Fibroblast of mammary gland (primary cell): Measurements from ENCODE around the gene CACNA1H.
A peak's percentile ranks its signal among the peaks of the same experiment; 100 is the strongest.

ENCODE experiments used
- DNase-seq: peaks from one replicate; pipeline ENCODE4 v3.0.0-alpha.2; 2010; ENCODE audit warnings: low read depth
- H3K4me3 ChIP-seq: 2 replicates; pipeline ENCODE4 v1.5.1; 2011; ENCODE audit warnings: low read depth, mild to moderate bottlenecking, low read length, moderate library complexity; ENCODE audit not compliant: control insufficient read depth
- TF ChIP-seq, protein P1 (sequence below): conservative IDR thresholded peaks from 2 replicates; pipeline ENCODE4 v1.5.1; 2011; ENCODE audit warnings: low read depth, low read length, inconsistent platforms; ENCODE audit not compliant: control insufficient read depth, insufficient read depth

Gene CACNA1H

DNA sequence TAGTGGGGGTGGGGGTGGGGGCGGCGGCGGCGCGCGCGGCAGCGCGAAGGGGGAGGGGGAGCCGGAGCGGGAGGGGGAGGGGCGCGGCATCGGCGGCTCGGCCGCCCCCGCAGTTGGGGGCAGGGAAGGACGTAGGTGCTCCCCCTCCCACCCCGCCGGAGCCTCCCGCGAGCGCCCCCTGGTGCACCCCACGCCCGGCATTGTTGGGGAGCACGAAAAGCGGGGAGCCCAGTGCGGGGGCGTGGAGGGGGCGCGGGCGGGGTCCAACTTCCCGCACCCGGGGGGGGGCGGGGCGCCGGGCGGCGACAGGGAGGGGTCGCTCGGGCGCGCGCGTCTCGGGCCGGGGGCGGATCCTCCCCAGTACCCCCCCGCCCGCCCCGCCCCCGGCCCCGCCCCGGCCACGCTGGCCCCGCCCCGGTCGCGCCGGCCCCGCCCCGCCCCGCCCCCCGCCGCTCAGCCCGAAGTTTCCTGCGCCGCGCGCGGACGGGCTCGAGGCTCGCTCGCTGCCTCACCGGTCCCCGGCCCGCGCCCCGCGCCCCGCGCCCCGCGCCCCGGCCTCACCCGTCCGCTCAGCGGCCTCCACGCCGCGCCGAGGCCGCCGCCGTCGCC is at the start of gene CACNA1H:
CACNA1H (plus strand) TSS at position 456 of the 609 bp plus-strand sequence. CDS start 632 bp downstream, outside the sequence.
- TF ChIP-seq, protein P1, sequence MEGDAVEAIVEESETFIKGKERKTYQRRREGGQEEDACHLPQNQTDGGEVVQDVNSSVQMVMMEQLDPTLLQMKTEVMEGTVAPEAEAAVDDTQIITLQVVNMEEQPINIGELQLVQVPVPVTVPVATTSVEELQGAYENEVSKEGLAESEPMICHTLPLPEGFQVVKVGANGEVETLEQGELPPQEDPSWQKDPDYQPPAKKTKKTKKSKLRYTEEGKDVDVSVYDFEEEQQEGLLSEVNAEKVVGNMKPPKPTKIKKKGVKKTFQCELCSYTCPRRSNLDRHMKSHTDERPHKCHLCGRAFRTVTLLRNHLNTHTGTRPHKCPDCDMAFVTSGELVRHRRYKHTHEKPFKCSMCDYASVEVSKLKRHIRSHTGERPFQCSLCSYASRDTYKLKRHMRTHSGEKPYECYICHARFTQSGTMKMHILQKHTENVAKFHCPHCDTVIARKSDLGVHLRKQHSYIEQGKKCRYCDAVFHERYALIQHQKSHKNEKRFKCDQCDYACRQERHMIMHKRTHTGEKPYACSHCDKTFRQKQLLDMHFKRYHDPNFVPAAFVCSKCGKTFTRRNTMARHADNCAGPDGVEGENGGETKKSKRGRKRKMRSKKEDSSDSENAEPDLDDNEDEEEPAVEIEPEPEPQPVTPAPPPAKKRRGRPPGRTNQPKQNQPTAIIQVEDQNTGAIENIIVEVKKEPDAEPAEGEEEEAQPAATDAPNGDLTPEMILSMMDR = no peak
- no peak for DNase-seq
- H3K4me3 ChIP-seq = no peak within 1 kb of the TSS

DNA sequence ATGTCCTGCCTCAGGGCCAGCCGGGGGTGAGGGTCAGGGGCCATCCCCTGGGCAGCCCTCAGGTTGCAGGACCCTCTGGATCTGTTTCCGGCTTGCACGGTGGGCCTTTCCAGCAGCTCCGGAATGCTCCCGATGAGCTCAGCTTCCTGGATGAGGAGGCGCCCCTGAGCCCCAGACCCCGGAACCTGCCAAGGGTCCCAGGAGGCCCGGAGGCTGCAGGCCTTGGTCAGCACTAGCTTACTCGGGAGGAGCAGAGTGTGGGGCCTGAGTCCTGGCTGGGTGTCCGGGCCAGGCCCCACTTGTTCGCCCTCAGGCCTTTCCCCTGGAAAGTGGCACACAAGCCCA is 49.3 kb upstream of the CACNA1H start:
- H3K4me3 ChIP-seq = no peak overlapping the region
- TF ChIP-seq, protein P1 = no peak
- DNase-seq = no peak

DNA sequence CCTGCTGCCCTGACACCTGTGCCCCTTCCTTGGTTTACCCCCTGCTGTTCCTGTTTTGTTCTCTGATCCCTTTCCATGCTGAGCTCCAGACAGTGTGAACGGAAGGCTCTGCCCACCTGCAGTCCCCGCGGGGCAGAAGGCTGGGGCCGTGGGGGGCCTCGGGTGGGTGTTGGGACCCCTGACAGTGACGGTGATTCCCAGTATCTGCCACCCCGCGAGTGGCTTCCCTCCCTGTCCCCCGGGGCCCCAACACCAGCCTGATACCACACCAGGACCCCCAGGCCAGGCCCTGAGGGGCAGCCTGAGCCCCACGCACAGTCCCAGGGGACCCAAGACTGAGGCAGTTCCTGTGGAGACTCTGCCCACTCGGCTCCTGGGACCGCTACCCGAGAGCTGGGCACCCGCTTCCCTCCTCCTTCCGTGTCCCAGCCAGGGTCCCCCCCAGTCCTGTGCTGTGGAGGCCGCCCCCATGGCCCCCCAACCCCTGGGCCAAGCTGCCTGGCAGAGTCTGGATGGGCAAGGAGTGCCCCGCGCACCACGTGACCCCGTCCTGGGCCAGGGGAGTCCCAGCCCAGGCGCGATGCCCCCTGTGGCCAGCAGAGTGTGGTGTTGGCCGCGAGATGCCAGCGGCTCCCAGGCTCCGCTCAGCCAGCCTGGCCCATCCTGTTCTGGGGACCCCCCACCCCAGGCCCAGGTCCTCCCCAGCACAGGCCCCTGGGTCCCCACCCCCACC is 46.9 kb upstream of the CACNA1H start:
- DNase-seq = peak; percentile 33
- TF ChIP-seq, protein P1 = peak; percentile 63
- no peak overlapping the region for H3K4me3 ChIP-seq

DNA sequence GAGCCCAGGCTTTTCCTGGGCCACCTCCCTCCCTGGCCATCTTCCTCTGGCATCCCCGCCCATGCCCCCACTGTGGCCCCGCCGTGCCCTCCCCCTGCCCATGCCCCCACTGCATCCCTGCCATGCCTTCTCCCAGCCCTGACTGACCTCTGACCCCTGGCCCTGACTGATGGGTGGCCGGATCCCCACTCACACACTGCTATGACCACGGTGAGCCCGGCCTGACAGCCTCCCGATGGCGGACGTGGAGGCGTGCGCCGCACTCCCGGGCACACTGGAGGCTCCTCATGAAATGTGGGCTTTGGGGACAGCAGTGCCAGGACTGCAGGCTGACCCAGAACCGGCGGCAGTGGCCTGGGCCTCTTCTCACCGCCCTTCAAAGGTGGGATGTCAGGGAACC is 46.2 kb upstream of the CACNA1H start:
- no peak overlapping the region for H3K4me3 ChIP-seq
- TF ChIP-seq, protein P1 = no peak
- DNase-seq = no peak

DNA sequence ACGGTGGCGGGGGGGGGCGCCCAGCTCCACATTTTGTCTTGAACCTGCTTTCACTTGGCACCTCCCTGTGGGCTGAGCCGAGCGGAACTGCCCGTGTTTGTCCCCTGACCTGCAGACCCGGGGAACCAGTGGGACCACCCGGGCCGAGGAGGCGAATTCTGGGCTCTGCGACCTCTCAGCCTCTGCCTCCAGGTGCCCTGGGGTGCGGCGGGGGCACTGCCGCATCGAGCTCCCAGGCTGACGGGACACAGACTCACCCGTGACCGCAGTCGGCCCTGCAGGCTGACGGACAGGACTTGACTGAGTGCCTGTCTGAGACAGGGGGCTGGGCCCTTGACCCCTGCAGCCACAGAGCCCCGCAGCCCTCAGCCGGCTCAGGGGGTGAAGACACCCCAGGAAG is 45.8 kb upstream of the CACNA1H start:
- no peak for DNase-seq
- TF ChIP-seq, protein P1 = no peak
- H3K4me3 ChIP-seq = no peak overlapping the region

DNA sequence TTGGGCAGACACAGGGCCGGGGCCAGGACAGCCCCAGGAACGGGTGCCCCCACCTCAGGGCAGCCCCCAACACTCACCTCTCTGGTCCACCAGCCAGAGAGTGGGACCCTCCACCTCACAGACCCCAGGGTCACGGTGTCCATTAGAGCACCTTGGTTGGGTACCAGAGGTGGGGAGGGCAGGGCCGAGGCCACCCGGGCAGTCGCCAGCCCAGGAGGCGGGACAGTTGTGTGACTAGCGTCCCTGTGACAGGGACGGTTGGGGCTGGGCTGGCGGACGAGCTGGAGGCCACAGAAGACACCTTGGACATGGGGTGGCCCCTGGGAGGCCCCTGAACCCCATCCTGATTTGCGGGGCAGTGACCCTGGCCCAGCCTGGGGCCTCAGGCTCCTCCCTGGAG is 45.2 kb upstream of the CACNA1H start:
- no peak for DNase-seq
- no peak overlapping the region for H3K4me3 ChIP-seq
- TF ChIP-seq, protein P1 = no peak
